Neural progenitor cell (in vitro differentiated cells): Measurements from ENCODE around the gene AGO3.

Experiments
- CTCF ChIP-seq: fragments of 200-600 bp; sonication (generic); IDR thresholded peaks from 2 replicates; pipeline ENCODE4 v1.5.1; 2017; ENCODE audit warnings: antibody characterized with exemption, mild to moderate bottlenecking
- EZH2 ChIP-seq: fragments of 200-600 bp; sonication (generic); IDR thresholded peaks from 2 replicates; pipeline ENCODE4 v1.6.1; 2017; ENCODE audit warnings: antibody characterized with exemption, mild to moderate bottlenecking, moderate library complexity
- EZH2phosphoT487 ChIP-seq: fragments of 200-600 bp; sonication (generic); IDR thresholded peaks from 2 replicates; pipeline ENCODE4 v1.6.1; 2017; ENCODE audit warnings: antibody characterized with exemption

- no peak for TF ChIP-seq CTCF
- TF ChIP-seq EZH2: no peak
- no peak for TF ChIP-seq EZH2phosphoT487
These were observed 169.5 kb downstream of the AGO3 start for GRCh38 chr1:36100376-36100775.
